IPS-NIHi7 (cell line): ENCODE measurements around the gene GJB2.
A peak's percentile ranks its signal among the peaks of the same experiment; 100 is the strongest.
"Not testable (repeated sequence)": the region's sequence is repeated elsewhere in the genome, so short reads cannot be mapped to it uniquely, and the experiment has no call there.

Source experiments
- DNase-seq: peaks from one replicate; pipeline ENCODE4 v3.0.0; 2012; ENCODE audit warnings: mixed read lengths; ENCODE audit errors: extremely low spot score

GJB2 gene

DNA sequence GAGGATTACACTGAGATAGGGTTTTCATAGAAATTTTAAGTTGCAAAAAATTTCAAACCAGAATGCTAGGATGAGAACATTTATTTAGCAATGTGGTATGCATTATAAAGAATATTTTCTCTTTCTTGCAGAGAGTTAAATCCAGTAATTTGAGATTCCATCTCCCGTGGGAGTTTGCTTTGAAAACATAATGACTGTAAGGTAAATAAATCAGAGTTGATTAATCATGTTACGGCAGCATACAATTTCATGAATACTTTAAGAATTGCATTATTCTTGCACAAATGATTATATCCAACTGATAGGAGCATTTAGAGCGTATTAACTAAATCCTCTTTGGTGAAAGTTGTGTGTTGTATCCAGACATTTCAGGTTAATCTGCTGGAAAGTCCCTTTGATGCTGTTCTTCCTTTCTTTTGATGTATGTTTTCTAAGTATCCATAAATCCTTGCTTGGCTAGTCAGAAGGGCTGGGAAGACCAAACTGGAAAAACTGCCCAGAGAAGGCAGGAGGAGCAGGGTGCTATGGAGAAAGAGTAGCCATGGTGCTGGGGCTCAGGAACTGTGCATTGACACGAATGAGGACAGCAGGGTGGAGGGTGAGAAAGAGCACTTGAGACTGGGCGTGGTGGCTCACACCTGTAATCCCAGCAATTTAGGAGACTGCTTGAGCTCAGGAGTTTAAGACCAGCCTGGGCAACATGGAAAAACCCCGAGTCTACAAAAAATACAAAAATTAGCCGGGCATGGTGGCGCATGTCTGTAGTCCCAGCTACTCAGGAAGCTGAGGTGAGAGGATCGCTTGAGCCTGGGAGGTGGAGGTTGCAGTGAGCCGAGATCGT is 27.1 kb downstream of the GJB2 start:
- no peak for DNase-seq

DNA sequence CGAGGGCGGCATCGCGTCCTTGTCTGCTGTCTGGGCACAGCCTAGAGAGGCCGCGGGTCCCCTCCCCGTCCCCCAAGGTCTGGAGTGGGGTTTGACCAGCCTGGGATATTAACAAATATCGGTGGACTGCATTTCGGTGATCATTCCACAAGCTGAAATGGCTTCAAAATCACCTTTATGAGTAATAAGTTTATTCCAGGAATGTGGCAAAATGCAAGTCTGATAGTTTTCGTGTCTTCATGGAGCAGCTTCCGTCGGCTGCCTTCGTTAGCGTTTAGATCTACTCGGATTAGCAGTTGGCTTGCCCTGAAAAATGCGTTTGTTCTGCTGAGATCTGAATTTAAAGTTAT is 30.8 kb downstream of the GJB2 start:
- DNase-seq, result no peak

- no peak for DNase-seq
These were observed 31.3 kb downstream of the GJB2 start for GRCh38 chr13:20161275-20161950.

DNA sequence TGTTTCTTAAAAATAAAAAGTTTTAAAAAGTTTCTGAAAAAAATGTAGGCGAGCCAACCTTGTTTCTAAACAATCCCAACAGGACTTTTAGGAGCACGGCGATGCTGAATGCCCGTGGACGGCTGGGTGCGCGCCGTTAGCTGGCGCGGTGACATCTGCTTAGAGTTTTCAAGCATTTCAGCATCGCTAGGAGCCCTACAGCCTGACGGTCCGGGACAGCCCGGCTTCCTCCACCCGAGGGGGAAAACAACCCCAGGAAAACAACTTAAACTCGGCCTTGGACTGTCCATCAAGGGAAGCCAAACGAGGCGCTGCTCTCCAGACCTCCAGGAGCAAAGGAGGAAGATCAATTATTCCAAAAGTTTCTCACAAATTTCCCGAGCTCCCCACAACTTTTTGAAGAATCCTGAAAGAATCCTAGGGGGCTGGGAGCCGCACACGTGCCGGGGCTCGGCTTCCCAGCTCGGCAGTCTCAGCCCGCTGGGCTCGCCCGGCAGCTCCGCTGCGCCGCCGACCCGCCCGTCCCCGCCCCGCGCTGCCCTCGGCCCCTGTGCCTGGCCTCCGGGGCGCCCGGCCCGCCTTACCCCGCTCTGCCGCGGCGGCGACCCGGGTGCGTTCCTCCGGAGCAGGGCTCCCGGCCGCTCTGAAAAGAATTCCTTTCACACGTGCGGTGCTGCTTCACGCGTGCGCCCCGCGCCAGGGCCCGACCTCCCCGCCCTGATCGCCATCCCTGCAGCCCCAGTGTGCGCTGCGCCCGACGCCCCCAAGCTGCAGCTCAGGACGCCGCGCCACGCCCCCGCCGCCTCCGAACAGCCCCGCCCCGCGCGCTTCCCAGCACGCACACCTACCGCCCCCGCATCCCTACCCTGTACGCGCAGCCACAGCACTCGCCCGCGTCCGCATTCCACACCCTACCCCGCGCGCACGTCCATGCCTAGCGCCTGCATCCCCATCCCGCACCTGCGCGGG is 32.1 kb downstream of the GJB2 start, which contains the start of gene GJA3:
GJA3 (minus strand) TSS at position 747 of the 969 bp plus-strand sequence. CDS start 17,764 bp downstream, outside the sequence.
- DNase-seq, result peak; percentile 68

- no peak for DNase-seq
These were observed 33.0 kb downstream of the GJB2 start for GRCh38 chr13:20159646-20160305.

DNA sequence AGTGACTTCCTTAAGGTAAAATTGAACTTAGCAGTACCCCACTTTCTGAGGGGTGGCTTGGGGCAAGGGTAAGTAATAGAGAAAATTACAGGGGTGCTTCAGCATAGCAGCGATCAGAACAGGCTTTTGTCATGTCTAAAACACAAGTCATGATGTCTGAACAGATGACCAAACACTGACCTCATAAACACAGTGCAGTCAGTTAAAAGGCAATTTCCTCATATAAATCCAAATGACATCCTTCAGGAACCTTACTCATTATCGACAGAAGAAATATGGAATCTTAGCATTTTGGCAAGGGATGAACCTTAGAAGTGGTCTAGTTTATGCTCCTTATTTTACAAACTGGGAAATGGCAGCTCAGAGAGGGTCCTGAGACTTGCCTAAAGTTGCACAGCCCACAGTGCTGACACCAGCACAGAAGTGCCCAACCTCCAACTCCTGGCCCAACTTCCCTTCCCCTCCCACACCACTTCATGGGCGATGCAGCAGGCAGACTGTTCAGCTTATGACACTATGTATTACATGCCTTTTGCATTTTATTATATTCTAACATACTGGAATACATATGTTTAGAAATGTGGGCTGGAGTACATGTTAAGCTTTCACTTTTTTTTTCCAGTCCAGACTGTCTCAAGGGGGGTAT is 35.5 kb downstream of the GJB2 start:
- DNase-seq, result no peak

GRCh38 chr13:20156702-20157101 is 36.0 kb downstream of the GJB2 start:
- no peak for DNase-seq

- DNase-seq, result not testable (repeated sequence)
These were observed 39.4 kb downstream of the GJB2 start for GRCh38 chr13:20153290-20153689.

GRCh38 chr13:20151612-20152011 is 41.1 kb downstream of the GJB2 start:
- no peak for DNase-seq

DNA sequence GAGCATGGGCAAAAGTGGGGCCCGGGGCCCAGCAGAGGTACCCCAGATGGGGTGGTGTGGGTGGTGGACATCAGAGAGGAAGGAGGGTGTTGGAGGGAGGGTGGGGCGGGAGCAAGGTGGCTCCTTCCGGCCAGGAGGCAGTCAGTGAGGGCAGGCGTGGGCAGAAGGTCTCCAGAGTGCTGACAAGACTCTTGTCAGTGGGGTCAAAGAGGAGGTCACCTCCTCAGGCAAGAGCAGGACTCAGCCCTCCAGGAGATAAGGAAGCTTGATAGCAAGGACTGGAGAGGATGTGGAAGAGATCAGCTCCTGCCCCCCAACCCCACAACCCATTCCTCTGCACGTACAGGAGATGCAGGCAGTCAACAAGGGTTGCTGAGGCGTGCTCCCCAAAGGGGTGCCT is 41.7 kb downstream of the GJB2 start:
- no peak for DNase-seq

GRCh38 chr13:20150561-20150960 is 42.2 kb downstream of the GJB2 start:
- DNase-seq, result no peak

- no peak for DNase-seq
These were observed 43.0 kb downstream of the GJB2 start for GRCh38 chr13:20149762-20150161.

- no peak for DNase-seq
These were observed 44.1 kb downstream of the GJB2 start for GRCh38 chr13:20148501-20149183.

- DNase-seq, result no peak
These were observed 46.4 kb downstream of the GJB2 start for GRCh38 chr13:20146381-20146780.

DNA sequence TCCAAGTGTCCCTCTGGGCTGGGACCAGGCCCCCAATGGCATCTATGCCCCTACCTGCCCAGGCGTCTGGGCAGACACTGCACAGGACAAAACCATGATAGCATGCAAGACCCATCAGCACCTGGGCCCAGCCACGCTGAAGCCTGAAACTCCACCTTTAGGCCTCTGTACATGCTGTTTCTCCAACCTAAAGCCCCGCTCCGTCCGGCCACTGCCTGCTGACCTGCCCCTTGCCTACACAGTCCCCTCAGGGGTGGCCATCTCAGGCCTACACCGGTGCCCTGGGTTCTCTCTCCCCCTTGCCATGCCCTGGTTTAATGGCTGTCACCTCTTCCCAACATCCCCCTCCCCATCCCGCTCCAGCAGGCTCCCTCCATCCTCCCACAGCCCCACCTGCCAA is 47.2 kb downstream of the GJB2 start:
- DNase-seq, result no peak

GRCh38 chr13:20144141-20144850 is 48.4 kb downstream of the GJB2 start:
- DNase-seq, result no peak

DNA sequence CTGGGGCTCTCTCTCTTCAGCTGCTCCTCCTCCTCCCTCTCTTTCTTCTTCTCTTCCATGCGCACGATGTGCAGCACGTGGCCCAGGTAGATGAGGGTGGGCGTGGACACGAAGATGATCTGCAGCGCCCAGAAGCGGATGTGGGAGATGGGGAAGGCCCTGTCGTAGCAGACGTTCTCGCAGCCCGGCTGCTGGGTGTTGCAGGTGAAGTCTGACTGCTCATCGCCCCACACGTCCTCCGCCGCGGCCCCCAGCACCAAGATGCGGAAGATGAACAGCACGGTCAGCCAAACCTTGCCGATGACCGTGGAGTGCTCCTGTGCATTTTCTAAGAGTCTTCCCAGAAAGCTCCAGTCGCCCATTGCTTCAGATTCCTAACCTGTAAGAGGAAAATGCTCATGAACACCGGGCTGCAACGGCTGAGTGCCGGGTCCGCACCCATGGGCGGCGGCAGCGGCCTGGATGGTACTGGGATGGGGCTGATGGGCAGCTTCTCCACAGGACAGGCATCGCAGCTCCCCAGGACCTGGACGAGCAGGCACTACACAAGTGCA is 49.7 kb downstream of the GJB2 start:
- no peak for DNase-seq

- no peak for DNase-seq
These were observed 50.5 kb downstream of the GJB2 start for GRCh38 chr13:20142023-20142926.
